ENCODE results near the gene SNAPC3.

SNAPC3 gene

DNA sequence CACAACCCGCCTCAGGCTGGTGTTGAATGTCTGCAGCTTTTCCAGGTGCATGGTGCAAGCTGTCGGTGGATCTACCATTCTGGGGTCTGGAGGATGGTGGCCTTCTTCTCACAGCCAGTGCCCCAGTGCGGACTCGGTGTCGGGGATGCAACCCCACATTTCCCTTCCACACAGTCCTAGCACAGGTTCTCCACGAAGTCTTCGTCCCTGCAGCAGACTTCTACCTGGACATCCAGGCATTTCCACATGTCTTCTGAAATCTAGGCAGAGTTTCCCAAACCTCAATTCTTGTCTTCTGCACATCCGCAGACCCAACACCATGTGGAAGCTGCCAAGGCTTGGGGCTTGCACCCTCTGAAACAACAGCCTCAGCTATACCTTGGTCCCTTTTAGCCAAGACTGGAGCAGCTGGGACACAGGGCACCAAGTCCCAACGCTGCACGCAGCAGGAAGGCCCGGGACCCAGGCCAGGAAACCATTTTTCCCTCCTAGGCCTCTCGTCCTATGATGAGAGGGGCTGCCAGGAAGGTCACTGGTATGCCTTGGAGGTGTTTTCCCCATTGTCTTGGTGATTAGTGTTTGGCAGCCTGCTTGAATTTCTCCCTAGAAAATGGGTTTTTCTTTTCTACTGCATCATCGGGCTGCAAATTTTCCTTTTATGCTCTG lies 69.9 kb downstream of the SNAPC3 start:
- no peak overlapping the region for H3K4me3 ChIP-seq (ENCODE audit: low read depth, low read length)
- in situ Hi-C loops (cut with HindIII; ENCODE audit: low sequenced_read_pairs), result no loop called here
- TF ChIP-seq, protein P1, sequence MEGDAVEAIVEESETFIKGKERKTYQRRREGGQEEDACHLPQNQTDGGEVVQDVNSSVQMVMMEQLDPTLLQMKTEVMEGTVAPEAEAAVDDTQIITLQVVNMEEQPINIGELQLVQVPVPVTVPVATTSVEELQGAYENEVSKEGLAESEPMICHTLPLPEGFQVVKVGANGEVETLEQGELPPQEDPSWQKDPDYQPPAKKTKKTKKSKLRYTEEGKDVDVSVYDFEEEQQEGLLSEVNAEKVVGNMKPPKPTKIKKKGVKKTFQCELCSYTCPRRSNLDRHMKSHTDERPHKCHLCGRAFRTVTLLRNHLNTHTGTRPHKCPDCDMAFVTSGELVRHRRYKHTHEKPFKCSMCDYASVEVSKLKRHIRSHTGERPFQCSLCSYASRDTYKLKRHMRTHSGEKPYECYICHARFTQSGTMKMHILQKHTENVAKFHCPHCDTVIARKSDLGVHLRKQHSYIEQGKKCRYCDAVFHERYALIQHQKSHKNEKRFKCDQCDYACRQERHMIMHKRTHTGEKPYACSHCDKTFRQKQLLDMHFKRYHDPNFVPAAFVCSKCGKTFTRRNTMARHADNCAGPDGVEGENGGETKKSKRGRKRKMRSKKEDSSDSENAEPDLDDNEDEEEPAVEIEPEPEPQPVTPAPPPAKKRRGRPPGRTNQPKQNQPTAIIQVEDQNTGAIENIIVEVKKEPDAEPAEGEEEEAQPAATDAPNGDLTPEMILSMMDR (IDR thresholded peaks at IDR 0.05; ENCODE audit: low read depth, low read length, missing control alignments), result no peak
- DNase-seq (ENCODE audit: low read depth), result no peak

GRCh38 chr9:15498246-15498995 lies 75.7 kb downstream of the SNAPC3 start:
- in situ Hi-C loops (cut with HindIII; ENCODE audit: low sequenced_read_pairs), result no loop called here
- DNase-seq (ENCODE audit: low read depth), result no peak
- TF ChIP-seq, protein P1 (IDR thresholded peaks at IDR 0.05; ENCODE audit: low read depth, low read length, missing control alignments), result no peak
- no peak overlapping the region for H3K4me3 ChIP-seq (ENCODE audit: low read depth, low read length)

DNA sequence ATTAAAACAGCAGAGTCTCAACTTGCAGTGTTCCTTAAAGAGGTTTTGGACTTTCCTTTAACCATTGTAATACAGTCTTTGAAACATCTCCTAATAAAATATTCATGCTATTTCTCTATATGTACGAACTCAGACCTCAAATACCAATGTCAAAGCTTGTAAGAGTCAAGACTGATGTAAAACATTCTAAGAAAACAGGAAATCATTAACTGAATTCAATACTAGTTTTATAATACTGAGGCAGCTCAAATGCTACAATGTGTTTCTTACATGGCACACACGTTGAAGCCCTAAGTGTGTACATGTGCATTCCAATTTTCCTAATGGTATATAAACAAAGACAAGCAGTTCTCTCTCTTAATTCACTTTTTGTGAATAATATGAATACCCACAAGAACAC lies 76.5 kb downstream of the SNAPC3 start:
- TF ChIP-seq, protein P1 (IDR thresholded peaks at IDR 0.05; ENCODE audit: low read depth, low read length, missing control alignments), result no peak
- no peak overlapping the region for H3K4me3 ChIP-seq (ENCODE audit: low read depth, low read length)
- in situ Hi-C loops (cut with HindIII; ENCODE audit: low sequenced_read_pairs), result no loop called here
- no peak for DNase-seq (ENCODE audit: low read depth)

- in situ Hi-C loops (cut with HindIII; ENCODE audit: low sequenced_read_pairs), result no loop called here
- DNase-seq (ENCODE audit: low read depth), result no peak
- TF ChIP-seq, protein P1 (IDR thresholded peaks at IDR 0.05; ENCODE audit: low read depth, low read length, missing control alignments), result no peak
- H3K4me3 ChIP-seq (ENCODE audit: low read depth, low read length), result no peak overlapping the region
Measured at GRCh38 chr9:15501179-15501578, 78.5 kb downstream of the SNAPC3 start.

- in situ Hi-C loops (cut with HindIII; ENCODE audit: low sequenced_read_pairs), result no loop called here
- DNase-seq (ENCODE audit: low read depth), result no peak
- H3K4me3 ChIP-seq (ENCODE audit: low read depth, low read length), result no peak overlapping the region
- TF ChIP-seq, protein P1 (IDR thresholded peaks at IDR 0.05; ENCODE audit: low read depth, low read length, missing control alignments), result no peak
Measured at GRCh38 chr9:15501803-15502202, 79.1 kb downstream of the SNAPC3 start.

DNA sequence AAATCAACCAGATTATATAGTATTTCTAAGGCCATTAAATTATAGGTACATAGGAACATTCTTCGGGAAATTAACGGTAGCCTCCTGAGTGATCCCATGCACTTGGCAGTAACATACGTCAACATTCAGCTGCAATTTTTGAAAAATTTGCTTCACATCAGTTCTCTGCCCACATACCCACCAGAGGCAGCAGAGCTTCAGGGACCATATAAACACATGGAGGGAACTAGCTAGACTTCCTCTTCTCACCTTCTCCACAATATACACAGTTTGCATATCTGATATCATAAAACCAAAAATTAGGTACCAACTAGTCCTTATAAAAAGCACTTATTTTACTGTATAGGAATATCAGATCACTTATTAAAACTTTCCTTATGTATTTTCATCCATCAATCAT lies 83.2 kb downstream of the SNAPC3 start:
- no peak overlapping the region for H3K4me3 ChIP-seq (ENCODE audit: low read depth, low read length)
- TF ChIP-seq, protein P1 (IDR thresholded peaks at IDR 0.05; ENCODE audit: low read depth, low read length, missing control alignments), result no peak
- in situ Hi-C loops (cut with HindIII; ENCODE audit: low sequenced_read_pairs), result no loop called here
- DNase-seq (ENCODE audit: low read depth), result no peak

Measured in astrocyte of the cerebellum (primary cell).